Activated CD4-positive, alpha-beta T cell treated with anti-CD3 and anti-CD28 coated beads, Interleukin-2, Interleukin-4, amounts not matched to agents 100 ng/mL and 50 ng/mL, durations not matched to agents 16 hours and 8 hours (primary cell): ENCODE data around the gene ANAPC2.
A peak's percentile ranks its signal among the peaks of the same experiment; 100 is the strongest.

Source experiments
- DNase-seq: peaks from one replicate; pipeline ENCODE4 v3.0.0-alpha.2; 2020; ENCODE audit warnings: low spot score

Gene ANAPC2, protein sequence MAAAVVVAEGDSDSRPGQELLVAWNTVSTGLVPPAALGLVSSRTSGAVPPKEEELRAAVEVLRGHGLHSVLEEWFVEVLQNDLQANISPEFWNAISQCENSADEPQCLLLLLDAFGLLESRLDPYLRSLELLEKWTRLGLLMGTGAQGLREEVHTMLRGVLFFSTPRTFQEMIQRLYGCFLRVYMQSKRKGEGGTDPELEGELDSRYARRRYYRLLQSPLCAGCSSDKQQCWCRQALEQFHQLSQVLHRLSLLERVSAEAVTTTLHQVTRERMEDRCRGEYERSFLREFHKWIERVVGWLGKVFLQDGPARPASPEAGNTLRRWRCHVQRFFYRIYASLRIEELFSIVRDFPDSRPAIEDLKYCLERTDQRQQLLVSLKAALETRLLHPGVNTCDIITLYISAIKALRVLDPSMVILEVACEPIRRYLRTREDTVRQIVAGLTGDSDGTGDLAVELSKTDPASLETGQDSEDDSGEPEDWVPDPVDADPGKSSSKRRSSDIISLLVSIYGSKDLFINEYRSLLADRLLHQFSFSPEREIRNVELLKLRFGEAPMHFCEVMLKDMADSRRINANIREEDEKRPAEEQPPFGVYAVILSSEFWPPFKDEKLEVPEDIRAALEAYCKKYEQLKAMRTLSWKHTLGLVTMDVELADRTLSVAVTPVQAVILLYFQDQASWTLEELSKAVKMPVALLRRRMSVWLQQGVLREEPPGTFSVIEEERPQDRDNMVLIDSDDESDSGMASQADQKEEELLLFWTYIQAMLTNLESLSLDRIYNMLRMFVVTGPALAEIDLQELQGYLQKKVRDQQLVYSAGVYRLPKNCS

DNA sequence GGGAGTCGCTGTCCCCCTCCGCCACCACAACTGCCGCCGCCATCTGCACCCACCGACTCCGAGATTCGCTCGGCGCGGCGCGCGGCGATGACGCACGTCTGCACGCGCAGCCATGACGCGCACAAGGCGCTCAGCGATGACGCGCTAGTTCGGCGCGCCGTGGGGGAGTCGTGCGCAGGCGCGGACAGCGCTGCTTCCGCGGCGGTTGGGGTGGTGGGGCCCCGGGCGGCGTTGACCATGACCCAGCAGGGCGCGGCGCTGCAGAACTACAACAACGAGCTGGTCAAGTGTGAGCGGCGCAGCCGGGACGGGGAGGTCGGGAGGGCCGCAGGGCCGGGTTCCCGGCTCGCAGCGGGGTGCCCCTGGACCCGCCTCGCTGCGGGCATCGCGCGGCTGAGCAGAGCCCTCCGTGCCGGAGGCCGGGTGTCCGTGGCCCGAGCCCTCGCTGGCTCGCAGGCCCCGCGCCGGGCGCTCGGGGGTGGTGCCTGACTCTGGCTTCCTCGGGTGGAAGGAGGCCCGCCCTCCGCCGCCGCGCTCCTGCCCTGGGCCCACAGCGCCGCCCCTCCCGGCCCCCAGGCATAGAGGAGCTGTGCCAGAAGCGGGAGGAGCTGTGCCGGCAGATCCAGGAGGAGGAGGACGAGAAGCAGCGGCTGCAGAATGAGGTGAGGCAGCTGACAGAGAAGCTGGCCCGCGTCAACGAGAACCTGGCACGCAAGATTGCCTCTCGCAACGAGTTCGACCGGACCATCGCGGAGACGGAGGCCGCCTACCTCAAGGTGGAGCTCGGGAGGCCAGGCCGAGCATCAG is at the start of gene ANAPC2, which contains the start of gene SSNA1:
ANAPC2 (minus strand) TSS at position 71 of the 807 bp plus-strand sequence; CDS start at position 43, 28 bp downstream.
SSNA1 (plus strand) TSS at position 187 of the 807 bp plus-strand sequence; CDS start at position 238, 51 bp downstream.
- peak; percentile 95 for DNase-seq

DNA sequence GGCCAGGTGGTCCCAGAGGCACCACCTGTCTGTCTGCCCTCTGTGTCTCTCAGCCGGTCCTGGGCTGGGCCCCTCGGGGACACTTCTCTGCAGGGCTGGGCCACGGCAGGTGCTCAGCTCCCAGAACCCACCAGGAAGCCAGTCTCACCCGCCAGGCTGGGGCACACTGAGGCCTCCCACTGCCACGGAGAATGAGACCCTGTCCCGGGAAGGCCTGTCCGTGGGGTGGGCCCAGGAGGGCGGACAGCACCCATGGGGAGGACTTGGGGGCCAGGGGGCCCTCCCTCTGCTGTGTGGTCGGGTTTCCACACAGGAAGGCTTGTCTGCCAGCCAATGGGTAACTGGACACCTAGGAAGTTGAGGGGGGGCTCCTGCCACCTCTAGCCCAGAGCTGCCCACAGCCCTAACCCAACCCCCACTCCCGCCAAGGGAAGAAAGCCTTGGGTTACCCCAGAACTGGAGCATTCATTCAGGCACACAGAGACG is 48.6 kb upstream of the ANAPC2 start:
- DNase-seq: no peak

DNA sequence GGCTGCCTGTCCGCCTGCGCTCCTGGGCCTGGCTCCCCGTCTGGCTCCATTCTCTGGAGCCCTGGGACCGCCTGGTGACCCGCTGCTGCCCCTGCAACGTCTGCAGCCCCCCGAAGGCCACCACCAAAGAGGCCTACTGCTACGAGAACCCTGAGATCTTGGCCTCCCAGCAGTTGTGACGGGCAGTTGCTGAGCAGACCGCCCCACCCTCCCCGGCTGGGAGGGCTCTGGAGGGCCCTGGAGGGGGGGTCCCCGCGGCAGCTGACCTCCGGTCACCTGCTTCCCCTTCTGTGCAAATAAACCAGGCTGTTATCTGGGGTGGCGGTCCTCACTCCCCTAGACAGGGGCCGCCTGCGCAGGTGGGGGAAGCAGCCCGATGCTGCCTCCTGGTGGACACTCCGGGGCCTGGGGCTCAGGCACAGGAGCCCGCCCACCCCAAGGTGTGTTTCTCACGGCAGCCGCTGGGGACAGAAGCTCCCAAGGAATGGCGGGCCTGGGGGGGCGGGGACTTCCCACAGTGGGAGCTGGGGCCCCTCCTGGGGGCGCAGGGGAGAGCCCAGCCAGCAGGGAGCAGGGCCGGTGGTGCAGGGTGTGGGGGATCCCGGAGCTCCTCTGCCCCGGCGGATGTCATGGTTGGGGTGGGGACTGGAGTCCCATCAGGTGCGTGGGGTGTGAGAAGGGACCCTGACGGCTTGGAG is 48.0 kb upstream of the ANAPC2 start:
- peak; percentile 92 for DNase-seq

DNA sequence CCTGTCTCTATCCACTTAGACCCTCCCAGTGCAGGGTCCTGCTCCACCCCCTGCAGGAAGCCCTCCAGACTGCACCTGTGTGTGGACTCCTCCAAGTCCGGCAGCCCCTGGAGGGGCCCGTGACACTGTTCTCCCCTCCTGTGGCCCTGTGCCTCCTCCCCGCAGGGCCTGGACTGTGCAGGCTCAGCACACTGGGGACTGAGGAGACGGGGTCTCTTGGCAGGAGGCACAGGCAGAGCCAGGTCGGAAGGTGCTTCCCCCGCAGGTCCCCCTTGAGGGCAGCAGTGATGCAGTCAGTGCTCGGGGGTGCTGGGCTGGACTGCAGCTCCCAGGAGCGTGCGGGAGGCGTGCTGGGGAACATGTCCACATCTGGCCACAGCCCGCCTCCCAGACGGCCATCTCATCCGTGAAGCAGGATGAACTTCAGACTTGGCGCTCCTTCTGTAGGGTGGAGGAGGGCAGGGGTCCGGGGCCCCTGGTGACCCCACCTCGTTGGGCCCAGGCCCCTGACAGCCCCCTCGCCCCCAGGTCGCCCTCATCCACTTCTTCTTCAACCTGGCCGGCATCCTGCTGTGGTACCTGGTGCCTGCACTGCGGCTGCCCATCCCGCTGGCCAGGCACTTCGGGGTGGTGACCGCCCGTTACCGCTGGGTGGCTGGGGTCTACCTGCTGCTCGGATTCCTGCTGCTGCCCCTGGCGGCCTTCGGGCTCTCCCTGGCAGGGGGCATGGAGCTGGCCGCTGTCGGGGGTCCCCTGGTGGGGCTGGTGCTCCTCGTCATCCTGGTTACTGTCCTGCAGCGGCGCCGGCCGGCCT is 47.3 kb upstream of the ANAPC2 start:
- no peak for DNase-seq

DNA sequence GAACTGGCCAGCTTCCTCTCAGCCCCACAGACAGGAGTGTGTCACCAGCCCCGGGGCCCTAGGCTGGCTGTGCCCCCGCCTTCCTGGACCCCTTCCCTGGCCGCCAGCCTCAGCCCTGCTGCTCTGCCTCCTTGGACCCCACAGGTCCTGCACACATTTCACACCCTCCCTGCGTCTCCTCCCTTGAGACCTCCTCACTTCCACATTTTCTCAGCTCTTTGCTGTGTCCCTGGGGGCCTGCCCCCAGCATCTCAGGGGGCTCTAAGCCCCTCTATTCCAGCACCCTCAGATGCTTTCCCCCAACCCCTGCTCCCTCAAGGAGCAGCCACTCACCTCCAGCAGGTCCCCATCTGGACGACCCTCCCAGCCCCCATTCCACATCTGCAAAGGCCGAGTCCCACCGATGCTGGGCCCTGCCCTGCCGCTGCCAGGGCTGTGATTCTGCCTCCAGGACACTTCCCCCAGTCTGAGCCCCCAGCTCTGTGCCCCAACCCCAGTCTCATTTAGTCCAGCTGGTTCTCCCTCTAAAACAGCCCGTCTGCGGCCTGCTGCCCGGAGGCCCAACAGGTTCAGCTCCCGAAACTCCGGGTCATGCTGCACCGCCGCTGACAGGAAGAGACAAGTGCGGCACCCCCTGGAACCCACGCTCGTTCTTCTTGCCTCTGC is 46.5 kb upstream of the ANAPC2 start:
- no peak for DNase-seq

DNA sequence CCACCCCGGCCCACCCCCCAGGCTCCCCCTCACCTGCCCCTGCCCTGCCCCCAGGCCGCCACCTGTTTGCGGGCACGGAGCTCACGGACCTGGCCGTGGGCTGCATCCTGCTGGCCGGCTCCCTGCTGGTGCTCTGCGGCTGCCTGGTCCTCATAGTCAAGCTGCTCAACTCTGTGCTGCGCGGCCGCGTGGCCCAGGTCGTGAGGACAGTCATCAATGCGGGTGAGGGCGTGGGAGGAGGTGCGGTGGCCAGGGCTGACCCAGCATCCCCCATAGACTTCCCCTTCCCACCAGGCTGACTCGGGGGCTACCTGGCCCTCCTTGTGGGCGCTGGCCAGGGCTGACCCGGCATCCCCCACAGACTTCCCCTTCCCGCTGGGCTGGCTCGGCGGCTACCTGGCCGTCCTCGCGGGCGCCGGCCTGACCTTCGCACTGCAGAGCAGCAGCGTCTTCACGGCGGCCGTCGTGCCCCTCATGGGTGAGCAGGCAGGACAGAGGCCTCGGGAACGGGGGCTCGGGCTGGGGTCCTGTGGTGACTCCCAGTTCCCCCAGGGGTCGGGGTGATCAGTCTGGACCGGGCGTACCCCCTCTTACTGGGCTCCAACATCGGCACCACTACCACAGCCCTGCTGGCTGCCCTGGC is 45.8 kb upstream of the ANAPC2 start:
- DNase-seq: no peak

DNA sequence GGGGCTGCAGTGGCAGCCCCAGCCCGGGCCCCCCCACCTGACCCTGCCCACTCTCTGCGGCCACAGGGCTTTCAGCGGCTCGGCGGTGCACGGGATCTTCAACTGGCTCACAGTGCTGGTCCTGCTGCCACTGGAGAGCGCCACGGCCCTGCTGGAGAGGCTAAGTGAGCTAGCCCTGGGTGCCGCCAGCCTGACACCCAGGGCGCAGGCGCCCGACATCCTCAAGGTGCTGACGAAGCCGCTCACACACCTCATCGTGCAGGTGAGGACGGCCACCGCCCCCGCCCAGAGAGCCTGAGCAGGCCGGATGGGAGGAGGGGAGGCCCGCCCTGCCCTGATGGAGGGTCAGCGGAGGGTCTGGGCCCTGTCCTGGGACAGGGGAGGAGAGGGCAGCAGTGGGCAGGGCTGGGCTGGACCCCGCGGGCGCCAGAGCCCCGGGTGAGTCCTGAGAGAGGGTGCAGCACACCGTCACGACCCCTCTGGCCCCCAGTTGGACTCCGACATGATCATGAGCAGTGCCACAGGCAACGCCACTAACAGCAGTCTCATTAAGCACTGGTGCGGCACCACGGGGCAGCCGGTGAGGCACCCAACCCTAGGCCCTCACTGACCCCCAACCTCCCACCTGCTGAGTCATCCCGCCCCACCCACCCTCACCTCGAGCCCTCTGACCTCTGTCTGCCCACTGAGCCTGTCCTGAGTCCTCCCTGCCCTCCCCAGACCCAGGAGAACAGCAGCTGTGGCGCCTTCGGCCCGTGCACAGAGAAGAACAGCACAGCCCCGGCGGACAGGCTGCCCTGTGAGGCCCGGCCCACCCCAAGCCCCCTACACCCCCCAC is 45.0 kb upstream of the ANAPC2 start:
- DNase-seq: no peak

DNA sequence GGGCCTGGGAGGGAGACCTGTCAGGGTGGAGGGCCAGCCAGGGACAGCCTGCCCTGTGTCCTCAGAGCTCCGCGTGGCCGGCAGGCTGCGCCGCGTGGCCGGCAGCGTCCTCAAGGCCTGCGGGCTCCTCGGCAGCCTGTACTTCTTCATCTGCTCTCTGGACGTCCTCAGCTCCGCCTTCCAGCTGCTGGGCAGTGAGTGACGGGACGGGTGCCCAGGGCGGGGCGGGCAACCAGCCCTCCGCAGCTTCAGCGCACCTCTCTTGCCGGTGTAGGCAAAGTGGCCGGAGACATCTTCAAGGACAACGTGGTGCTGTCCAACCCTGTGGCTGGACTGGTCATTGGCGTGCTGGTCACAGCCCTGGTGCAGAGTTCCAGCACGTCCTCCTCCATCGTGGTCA is 44.1 kb upstream of the ANAPC2 start:
- DNase-seq: no peak

DNA sequence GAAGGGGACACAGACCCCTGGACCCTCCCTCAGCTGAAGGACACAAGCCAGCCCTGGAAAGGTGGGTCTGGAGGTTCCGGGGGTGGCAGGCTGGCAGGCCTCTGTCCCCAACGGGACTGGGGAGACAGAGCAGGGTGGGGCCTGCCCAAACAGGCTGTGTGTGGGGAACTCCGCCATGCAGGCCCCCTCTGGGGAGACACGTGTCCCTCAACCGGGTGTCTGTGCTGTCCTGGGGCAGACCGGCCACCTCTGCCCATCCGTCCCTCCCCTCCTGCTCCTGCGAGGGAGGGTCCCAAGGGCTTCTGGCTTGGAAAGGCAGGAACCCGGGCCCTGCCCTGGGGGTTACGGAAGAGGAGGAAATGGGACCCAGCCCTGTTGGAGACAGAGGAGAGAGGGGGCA is 43.7 kb upstream of the ANAPC2 start:
- no peak for DNase-seq

DNA sequence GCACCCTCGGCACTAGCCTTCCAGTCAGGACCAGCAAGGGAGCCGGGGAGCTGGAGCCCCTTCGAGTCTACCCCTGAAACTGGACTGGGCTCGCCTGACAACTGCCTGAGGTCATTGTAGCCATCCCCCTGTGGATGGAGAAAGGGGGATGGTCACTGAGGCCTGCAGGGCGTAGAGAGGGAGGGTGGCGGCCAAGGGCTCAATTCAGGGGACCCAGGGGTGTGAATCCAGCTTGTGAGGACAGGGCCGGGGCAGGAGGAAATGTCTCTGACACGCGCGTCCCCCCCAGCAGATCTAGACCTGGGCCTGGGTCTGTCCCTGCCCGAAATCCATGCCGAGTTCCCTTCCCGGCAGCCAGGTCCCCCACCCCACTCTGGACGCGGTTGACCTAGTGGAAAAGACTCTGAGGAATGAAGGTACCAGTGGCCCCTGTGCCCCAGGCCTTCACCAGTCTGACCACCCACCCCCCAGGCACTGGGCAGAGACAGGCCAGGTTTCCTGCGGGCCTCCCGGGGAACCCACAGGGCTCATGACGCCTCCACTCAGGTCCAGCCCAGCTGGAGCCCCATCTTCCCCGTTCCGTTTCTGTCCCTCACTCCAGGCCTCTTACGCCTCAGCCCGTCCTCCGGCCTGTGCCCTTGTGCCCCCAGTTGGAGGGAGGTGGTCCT is 43.1 kb upstream of the ANAPC2 start:
- no peak for DNase-seq

DNA sequence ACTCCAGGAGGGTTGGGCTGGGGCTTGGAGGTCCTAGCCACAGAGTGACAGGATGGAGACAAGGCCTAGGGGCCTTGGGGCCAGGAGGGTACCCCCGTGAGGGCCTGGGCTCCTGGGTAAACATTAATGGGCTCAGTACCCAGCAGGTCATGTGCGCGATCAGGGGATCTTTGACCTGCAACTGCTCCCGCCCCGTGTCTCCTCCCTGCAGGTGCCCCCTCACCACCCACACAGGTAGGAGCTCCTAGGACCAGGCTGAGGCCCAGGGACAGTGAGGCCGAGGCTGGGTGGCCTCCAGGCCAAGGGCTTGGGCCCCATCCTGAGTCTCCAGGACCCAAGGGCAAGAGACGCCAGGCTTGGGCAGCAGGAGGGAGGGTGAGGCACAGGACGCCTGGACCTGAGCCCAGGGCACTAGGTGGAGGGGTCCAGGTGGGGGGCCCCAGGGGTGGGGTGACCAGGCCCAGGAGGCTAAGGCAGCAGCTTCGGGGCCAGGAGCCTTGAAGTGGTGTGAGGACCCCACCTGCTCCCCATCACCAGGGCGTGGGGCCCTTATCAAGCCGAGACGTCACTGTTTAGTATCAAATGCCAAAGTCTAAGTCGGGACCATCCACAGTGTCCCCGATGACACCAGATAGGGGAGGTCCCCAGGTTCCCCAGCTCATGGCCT is 42.5 kb upstream of the ANAPC2 start, which contains the start of gene SLC34A3:
SLC34A3 (plus strand) TSS at position 197 of the 667 bp plus-strand sequence. CDS start 802 bp downstream, outside the sequence.
- no peak for DNase-seq

DNA sequence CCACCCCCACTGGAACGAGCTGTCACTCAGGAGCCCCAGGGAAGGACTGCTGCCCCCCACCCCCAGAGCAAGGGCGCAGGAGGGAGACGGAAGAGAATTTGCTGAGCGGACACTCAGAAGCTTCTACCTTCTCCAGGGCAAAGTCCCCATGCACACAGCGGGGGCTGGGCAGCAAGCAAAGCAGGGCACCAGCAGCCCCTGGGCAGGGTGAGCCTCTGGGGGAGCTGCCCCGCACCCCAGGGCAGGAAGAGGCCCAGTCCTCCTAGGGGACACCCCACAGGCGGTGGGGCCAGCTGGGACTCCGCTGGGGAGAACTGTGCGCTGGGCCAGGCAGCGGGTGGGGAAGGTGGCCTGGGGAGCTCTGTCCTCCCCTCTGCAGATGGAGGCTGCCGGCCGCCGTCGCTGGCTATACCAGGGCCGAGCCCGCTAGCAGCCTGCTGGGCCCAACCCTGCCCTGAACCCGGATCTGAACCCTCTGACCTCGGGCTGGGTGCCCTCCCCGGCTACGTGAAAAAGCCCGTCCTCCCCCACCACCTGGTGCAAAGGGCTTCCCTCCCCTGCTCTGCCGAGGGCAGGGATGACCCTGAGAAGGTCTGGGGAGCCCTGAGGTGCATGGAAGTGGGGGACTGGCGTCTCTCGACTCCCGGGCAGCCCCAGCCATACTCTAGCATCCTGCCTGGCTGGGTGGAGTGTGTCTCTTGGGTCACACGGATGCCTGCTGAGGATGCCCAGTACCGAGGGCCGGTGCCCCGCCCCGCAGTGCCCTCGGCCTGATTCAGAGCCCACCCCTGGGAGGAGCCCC is 41.7 kb upstream of the ANAPC2 start:
- no peak for DNase-seq

DNA sequence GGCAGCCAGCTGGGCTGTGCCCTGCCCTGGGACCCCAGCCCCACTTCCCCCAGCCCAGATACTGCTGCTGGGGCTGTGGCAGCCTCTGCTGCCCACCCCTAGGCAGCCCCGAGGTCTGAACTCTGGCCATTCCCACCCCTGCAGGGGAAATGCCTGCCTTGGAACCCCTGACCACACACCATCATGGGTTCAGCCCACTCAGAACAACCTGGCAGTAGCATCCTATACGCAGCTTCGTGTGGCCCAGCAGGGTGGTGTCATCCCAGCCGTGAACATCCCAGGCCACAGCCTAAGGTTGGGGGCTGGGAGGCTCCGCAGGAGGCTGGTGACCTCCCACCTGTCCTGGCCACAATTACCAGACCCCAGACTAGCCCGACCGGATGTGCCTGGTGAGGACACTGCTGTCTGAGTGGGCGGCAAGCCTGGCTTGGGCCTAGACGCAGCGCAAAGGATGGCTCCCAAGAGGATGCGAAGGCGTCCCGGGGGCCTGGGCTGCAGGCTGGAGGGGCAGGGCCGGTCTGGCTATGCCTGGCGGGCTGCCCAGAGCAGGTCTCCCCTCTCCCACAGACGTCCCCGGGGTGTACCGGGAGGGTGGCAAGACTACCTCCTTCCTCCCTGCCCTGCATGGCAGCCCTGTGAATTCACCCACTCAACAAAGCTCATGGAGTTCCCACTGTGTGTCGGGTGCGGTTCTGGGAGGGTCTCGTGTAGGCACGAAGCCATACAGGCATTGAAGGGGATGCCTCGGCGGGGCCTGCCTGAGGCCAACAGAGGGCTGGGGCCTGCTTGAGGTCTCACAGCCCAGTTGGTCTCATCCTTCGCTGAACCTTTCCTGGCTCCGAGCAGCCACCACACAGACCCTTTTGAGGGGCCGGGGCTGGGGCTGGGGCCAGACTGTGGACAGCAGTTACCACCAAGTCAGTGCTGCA is 40.9 kb upstream of the ANAPC2 start:
- DNase-seq: no peak

DNA sequence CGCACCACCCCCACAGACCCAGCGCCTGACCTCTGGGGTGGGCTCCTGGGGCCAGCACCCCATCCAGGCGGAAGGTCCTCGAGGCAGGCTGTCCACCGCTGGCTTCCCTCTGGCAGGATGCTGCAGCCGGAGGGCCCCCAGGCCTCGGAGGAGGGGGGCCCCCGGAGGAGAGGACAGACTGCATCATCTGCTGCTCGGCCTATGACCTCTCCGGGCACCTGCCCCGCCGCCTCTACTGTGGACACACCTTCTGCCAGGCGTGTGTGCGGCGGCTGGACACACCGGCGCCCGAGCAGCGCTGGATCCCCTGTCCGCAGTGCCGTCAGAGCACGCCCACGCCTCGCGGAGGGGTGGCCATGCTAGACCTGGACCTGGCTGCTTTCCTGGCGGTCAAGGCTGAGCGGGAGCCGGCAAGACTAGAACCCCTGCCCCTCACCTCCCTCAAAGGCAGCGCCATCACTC is 40.2 kb upstream of the ANAPC2 start:
- DNase-seq: no peak

DNA sequence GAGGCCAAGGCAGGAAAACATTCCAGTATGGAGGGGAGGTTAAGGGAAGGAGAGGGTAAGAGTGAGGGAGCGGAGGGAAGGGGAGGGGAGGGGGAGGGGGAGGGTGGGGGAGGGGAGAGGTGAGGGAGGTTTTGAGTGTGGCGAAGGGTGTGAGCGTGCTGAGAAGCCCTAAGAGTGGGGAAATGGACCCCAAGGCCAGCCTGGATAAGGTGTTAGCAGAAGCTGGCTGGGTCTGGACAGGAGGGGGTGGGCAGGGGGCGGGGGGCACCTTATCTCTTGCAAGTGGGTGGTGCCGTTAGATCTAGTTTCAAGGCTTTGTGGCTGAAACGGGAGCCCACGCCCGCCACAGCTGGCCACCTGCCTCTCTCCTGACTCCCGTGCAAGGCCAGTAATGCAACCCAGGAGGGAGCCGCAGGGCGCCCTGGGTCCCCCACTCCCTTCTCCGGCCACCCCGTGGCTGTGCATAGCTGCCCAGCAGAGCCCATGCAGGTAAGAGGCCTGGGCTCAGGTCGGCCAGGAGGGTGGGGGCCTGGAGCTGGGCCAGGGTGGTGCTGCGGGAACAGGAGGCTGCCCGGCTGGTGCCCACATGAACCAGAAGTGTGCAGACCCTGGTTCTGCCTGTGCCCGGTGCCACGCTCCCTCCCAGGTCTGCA is 39.6 kb upstream of the ANAPC2 start:
- no peak for DNase-seq
